ENCODE data around the gene NAPA.

GRCh38 chr19:47540748-47541147, 25.9 kb upstream of the NAPA start:
- no peak for TF ChIP-seq CTCF (IDR thresholded peaks at IDR 0.05)
- TF ChIP-seq POLR2A (IDR thresholded peaks at IDR 0.05) = no peak
- TF ChIP-seq POLR2AphosphoS5 (IDR thresholded peaks at IDR 0.05) = no peak

Measured in stomach (tissue), 4 donors.